Esophagus muscularis mucosa (tissue), 4 donors: ENCODE results near the gene NT5E. TPM values are rescaled to one million over a fixed set of nuclear protein-coding genes. Genes with fewer than 3 reads are reported as not detected.

ENCODE experiments used
- DNase-seq: peaks from one replicate; pipeline ENCODE4 v3.0.0-alpha.2; 2017; ENCODE audit errors: extremely low spot score
- H3K27ac ChIP-seq, 4 donors: fragments of 200-600 bp; sonication (generic); replicated peaks in 1 of 4; 1 replicate in 3 of 4; 2 replicates in 1 of 4; pipeline ENCODE4 v1.5.1; 2016 to 2019; ENCODE audit warnings: mild to moderate bottlenecking in 1 of 4
- H3K27me3 ChIP-seq, 4 donors: fragments of 200-600 bp; sonication (generic); one replicate each; pipeline versions ENCODE4 v1.5.1 to v1.6.0; 2016 to 2019
- H3K36me3 ChIP-seq, 4 donors: fragments of 200-600 bp; sonication (generic); one replicate each; pipeline ENCODE4 v1.5.1; 2016 to 2019
- H3K4me1 ChIP-seq, 4 donors: fragments of 200-600 bp; sonication (generic); one replicate each; pipeline ENCODE4 v1.5.1; 2016 to 2019
- H3K4me3 ChIP-seq, 4 donors: fragments of 200-600 bp; sonication (generic); 1 replicate in 2 of 4; 2 replicates in 2 of 4; pipeline ENCODE4 v1.5.1; 2016 to 2019; ENCODE audit warnings: mild to moderate bottlenecking in 4 of 4, moderate library complexity in 1 of 4
- H3K9me3 ChIP-seq, 4 donors: fragments of 200-600 bp; sonication (generic); 1 replicate in 3 of 4; 2 replicates in 1 of 4; pipeline ENCODE4 v1.5.1; 2016 to 2019
- EP300 ChIP-seq: sonication (generic); formaldehyde crosslinking; IDR thresholded peaks from one replicate; pipeline ENCODE4 v1.6.1; 2017; ENCODE audit warnings: antibody characterized with exemption
- POLR2A ChIP-seq: fragments of 450-650 bp; IDR thresholded peaks from one replicate; pipeline ENCODE4 v1.6.1; 2017; ENCODE audit warnings: antibody characterized with exemption, moderate library complexity, mild to moderate bottlenecking, low read depth
- POLR2AphosphoS5 ChIP-seq, 2 donors: sonication (generic); formaldehyde crosslinking; IDR thresholded peaks; one replicate each; pipeline ENCODE4 v1.6.1; 2017; ENCODE audit warnings: antibody characterized with exemption in 2 of 2
- WGBS: methylation state at CpG from one replicate; pipeline ENCODE4 v1.1.5; 2018; 5-methylcytosine and 5-hydroxymethylcytosine counted together
- intact Hi-C: fragments of 100-400 bp; cut with DNase I; formaldehyde crosslinking; loops from one replicate; pipeline ENCODE4 v1.15.1; 2023
- total RNA-seq, 4 donors: library from RNA; depleted of rRNA; stranded (reverse); fragments of >200 nt; gene quantifications; one replicate each; pipeline versions ENCODE4 v1.1.0 to v1.2.1, GENCODE V29; 2016
- TF ChIP-seq, protein P1 (sequence below), 3 experiments: fragments of 200-600 bp in 2 of 3; fragments of 450-650 bp in 1 of 3; sonication (generic) in 2 of 3; IDR thresholded peaks; one replicate each; pipeline ENCODE4 v1.5.1; 2017 to 2019; ENCODE audit warnings: antibody characterized with exemption in 3 of 3, mild to moderate bottlenecking in 2 of 3, moderate library complexity in 1 of 3

NT5E gene
- total RNA-seq, 4 donors from 2014 or later, result 10.4 to 29.7 (median 18.9) TPM

DNA sequence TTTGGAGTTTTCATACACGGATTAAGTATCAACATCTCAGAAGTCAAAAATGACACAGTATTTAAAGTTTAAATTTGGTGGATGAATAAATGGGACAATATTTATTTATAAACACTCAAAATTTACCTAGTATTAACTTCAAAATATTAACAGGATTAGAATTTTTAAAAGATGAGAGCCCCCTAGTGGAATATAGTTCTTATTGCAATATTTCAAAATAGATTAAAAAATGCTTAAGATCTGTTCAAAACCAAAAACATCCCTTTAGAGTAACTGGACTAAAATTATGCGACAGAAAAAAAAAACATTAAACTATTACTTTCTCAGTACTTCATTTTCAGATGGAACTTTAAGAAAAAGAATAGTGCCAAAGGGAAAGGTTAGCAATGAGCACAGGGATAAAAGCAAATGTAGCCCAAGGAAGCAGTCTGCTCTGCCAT, 87.2 kb downstream of the NT5E start:
- Histone ChIP-seq H3K4me1 (no peaks in the 10 kb centered on the region), H3K4me3 (no peak overlapping the region), H3K27ac (no peak overlapping the region), H3K9me3 (no peaks in the 10 kb centered on the region), H3K36me3 (peaks cover 13 to 48% (median 39%) of the 10 kb centered on the region in 4 donors), H3K27me3 (no peaks in the 10 kb centered on the region)
- TF ChIP-seq POLR2A, result no peak
- TF ChIP-seq, protein P1, sequence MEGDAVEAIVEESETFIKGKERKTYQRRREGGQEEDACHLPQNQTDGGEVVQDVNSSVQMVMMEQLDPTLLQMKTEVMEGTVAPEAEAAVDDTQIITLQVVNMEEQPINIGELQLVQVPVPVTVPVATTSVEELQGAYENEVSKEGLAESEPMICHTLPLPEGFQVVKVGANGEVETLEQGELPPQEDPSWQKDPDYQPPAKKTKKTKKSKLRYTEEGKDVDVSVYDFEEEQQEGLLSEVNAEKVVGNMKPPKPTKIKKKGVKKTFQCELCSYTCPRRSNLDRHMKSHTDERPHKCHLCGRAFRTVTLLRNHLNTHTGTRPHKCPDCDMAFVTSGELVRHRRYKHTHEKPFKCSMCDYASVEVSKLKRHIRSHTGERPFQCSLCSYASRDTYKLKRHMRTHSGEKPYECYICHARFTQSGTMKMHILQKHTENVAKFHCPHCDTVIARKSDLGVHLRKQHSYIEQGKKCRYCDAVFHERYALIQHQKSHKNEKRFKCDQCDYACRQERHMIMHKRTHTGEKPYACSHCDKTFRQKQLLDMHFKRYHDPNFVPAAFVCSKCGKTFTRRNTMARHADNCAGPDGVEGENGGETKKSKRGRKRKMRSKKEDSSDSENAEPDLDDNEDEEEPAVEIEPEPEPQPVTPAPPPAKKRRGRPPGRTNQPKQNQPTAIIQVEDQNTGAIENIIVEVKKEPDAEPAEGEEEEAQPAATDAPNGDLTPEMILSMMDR (IDR thresholded peaks at IDR 0.05), result peak; percentile 10 to 66 (median 63)
- 55% methylated on average over 2 of the region's 2 CpGs for WGBS
- DNase-seq, result no peak
- intact Hi-C loops, result no loop called here

DNA sequence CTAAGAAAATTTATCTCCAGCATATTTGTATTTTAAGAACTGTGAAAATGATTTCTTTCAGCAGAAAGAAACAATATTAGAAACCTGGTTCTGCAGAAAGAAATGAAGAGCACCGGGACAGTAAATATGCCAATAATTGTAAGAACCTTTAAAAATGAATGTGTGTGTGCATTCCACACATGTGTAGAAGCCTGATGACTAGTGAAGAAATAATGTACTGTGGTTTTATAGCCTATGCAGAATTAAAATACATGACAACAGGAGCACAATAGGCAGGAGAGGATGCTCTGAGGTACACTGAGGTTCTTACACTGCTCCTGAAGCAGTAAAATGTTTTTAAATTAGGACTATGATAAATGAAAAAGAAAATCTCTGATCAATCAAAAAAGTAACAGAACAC, 94.9 kb downstream of the NT5E start:
- no peak for TF ChIP-seq POLR2AphosphoS5 (IDR thresholded peaks at IDR 0.05)
- no peak for TF ChIP-seq EP300
- TF ChIP-seq, protein P1 (IDR thresholded peaks at IDR 0.05), result no peak
- TF ChIP-seq POLR2A, result no peak
- no peaks in the 10 kb centered on the region for H3K9me3 ChIP-seq
- WGBS, result 97% methylated on average over 1 of the region's 1 CpG

More for the DNA sequence above, 94.9 kb downstream of the NT5E start:
- no peak for DNase-seq
- Histone ChIP-seq H3K36me3 (peaks cover 23 to 81% (median 57%) of the 10 kb centered on the region in 4 donors), H3K27ac (no peak overlapping the region), H3K4me1 (no peaks in the 10 kb centered on the region), H3K27me3 (no peaks in the 10 kb centered on the region), H3K4me3 (no peak overlapping the region)
- intact Hi-C loops, result no loop called here

Other genes with a start within 250 kb of the NT5E start
- 10 to 100 TPM; 39.6 to 60.6 (median 41.5) TPM for gene SNX14, start 143.8 kb downstream of the NT5E start, total RNA-seq
- gene SYNCRIP, start 192.8 kb downstream of the NT5E start, total RNA-seq, result 10 to 100 TPM; 74.4 to 88.1 (median 80.7) TPM